Measurements from ENCODE around the gene ZNF605.
"Not testable (repeated sequence)": the region's sequence is repeated elsewhere in the genome, so short reads cannot be mapped to it uniquely, and the experiment has no call there.

Gene ZNF605
- long read RNA-seq, donor 1, transcript ZNF605-201 (4 exons, 838 nt) = major isoform, 6 of 46 reads
- long read RNA-seq, donor 1, partial matches to known transcripts = 33 of 46 reads
- long read RNA-seq, donor 1, other reads (novel, unspliced or antisense) = 7 of 46 reads
- long read RNA-seq, donor 2, full-length matches to known transcripts = 6 of 6 reads
- long read RNA-seq, donor 2, partial matches to known transcripts = 0 of 6 reads
- long read RNA-seq, donor 2, other reads (novel, unspliced or antisense) = 0 of 6 reads
- long read RNA-seq, donor 3, partial matches to known transcripts = 15 of 16 reads
- long read RNA-seq, donor 3, other reads (novel, unspliced or antisense) = 0 of 16 reads
- long read RNA-seq, donor 4, partial matches to known transcripts = 47 of 57 reads
- long read RNA-seq, donor 4, other reads (novel, unspliced or antisense) = 6 of 57 reads
- long read RNA-seq, donor 5, partial matches to known transcripts = 36 of 40 reads
- long read RNA-seq, donor 5, other reads (novel, unspliced or antisense) = 0 of 40 reads
- long read RNA-seq, donor 6, full-length matches to known transcripts = 2 of 18 reads
- long read RNA-seq, donor 6, partial matches to known transcripts = 10 of 18 reads
- long read RNA-seq, donor 6, other reads (novel, unspliced or antisense) = 6 of 18 reads
- long read RNA-seq, donor 7, partial matches to known transcripts = 0 of 4 reads
- long read RNA-seq, donor 7, other reads (novel, unspliced or antisense) = 0 of 4 reads
- long read RNA-seq, donor 8, partial matches to known transcripts = 6 of 7 reads
- long read RNA-seq, donor 8, other reads (novel, unspliced or antisense) = 0 of 7 reads

DNA sequence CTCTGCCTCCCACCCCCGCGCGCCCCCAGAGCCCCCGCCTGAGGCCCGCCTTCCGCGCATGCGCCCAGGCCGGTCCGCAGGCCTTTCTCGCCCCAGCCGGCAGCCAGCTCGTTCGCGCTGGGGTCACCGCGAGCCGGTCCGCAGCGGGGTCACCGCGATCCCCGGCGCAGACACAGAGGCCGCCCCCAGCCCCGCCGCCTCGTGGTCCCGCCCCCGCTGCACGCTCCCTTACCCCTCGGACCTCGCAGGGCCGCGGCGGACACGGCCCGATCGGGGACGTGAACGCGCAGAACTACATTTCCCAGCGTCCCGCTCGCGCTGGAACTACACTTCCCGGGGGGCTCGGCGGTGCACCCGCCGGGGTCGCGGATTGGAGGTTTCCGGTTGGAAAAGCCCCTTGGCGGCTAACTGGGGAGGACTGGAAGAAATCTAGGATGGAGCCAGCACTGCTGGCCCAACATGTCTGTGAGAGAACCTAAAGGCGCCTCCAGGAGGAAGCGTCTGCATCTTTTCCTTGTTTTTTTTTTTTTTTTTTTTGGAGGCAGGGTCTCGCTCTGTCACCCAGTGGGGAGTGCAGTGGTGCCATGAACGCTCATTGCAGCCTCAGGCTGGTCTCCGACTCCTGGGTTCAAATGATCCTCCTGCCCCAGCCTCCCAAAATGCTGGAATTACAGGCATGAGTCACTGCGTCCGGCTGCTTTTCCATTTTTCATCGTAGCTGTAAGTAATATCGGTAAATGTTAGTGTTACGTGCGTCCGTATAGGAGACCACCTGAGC, at the start of gene ZNF605:
Gene ZNF605 (minus strand): TSS at position 296 of the 778 bp plus-strand sequence. CDS start 10,671 bp downstream, outside the sequence.
- DNase-seq = peak; percentile 74

DNA sequence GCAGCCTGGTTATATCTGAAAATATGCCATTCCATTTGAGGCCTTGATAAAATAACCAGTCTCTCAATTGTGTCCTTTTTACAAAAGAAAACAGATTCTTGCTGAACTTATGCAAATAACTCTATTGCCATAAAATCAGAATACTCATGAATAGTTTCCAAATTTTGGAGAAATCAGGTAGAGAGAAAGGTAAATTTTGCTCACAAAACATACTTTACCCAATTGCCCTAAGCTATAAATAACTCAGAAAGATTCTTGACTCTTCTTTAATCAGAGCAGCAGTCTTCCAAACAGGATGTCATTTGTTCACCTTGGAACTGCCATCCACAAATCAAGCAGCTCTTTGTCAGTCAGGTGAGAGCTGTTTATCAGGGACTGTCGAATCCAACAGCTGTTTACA, 42.6 kb upstream of the ZNF605 start:
- no peak for DNase-seq

DNA sequence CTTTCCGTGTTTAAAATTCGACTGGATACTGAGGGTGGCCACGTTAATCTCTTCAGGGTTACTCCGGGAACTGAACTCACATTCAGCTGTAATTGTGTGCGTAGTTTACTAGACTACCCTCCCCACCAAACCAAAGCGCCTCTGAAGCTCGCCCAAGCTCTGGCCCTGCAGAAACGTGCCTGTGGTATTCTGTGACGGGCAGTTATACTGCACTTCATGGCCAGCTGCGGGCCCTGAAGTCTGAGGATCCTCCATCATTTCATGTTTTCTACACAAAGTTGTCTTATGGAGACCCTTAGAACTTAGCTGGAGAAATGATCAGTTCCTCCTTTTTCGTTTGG, 30.7 kb upstream of the ZNF605 start:
- DNase-seq = no peak

GRCh38 chr12:132986001-132986884, 30.1 kb upstream of the ZNF605 start, which contains the start of gene ZNF26:
Gene ZNF26, plus strand, starts transcription at chr12:132986367. Its CDS starts 474 bp downstream, at chr12:132986841.
- DNase-seq = peak; percentile 89

- not testable (repeated sequence) for DNase-seq
Measured at GRCh38 chr12:132976870-132977269, 20.8 kb upstream of the ZNF605 start.

DNA sequence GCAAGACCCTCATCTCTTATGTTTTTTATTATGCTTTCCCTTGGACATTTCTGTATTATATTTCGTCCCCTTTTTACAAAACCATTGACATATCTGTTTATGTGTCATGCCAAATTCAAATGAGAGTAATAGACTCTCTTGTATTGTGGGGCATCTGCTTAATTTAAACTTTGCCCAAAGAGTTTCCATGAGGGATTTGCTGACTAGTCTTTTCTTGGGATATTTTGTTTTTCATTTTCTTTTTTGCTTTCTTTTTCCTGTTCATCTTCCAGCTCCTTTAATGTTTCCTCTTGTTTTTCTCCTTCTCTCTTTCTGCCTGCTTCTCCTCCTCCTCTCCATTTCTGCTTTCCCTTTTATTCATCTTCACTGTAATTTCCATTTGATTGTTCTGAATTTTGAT, 16.3 kb upstream of the ZNF605 start:
- no peak for DNase-seq

- no peak for DNase-seq
Measured at GRCh38 chr12:132967736-132968135, 11.6 kb upstream of the ZNF605 start.

GRCh38 chr12:132966676-132967415, 10.7 kb upstream of the ZNF605 start:
- DNase-seq = no peak

DNA sequence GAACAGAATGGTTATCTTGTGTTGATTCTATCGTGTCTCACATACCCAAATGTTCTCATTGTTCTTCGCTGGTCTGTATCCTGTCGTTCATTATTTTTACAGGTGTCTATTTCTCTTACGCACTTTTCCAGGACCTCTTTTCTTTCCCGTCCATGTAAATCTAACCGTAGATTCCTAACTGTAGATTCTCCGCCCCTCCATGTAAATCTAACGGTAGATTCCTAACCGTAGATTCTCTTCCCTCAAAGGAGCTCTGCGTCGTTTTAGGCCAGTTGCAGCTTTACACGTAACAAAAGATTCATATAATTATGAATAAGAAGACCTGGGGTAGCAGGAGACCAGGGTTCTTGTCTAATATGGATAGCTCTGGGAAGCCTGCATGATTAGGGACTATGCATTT, 9.7 kb upstream of the ZNF605 start:
- DNase-seq = no peak

- DNase-seq = not testable (repeated sequence)
Measured at GRCh38 chr12:132963947-132964346, 7.8 kb upstream of the ZNF605 start.

GRCh38 chr12:132961790-132962189, 5.7 kb upstream of the ZNF605 start:
- not testable (repeated sequence) for DNase-seq

GRCh38 chr12:132955094-132956010, 754 bp downstream of the ZNF605 start:
- DNase-seq = peak; percentile 80

DNA sequence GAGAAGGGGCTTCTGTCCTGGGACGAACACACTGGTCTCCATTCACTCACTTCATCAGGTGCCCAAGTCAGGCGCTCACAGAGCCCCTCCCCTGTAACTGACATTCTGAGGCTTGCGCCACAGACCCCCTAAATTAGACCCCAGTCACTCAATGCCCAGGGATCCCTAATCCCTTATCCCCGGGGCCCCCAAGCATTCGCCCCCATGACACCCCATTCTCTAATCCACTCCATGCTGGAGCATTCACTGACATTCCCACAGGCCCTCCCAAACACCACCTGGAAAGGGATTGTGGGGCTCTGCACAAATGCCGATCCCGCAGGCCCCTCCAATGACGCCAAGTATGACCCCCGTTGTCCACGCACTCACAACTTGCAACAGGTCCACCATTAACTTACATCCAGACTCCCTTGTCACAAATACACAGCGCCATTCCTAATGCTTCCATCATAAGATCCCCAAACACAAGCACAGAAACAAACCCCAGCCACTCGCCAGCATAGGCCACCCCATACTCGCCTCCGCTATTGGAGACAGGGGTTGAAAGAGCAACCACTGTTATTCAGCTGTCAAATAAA, 1.5 kb downstream of the ZNF605 start:
- no peak for DNase-seq

DNA sequence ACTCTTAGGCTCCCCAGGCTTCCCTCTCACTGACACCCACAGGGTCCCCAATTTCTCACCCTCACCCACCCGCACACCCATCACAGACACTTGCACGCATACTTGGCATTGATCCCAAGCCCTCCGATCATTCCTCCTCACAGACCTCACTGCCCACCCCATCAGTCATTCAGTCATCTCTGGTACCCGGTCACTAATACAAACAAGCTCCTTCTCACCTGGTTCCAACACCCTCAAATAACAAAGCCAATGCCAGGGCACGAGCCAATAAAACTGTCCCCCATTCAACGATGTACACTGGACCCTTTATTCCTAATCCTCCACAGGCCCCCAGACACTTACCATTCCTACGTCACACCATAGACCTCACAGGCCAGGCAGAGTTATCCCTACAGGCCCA, 2.3 kb downstream of the ZNF605 start:
- DNase-seq = no peak

GRCh38 chr12:132953163-132953425, 3.0 kb downstream of the ZNF605 start:
- DNase-seq = no peak

DNA sequence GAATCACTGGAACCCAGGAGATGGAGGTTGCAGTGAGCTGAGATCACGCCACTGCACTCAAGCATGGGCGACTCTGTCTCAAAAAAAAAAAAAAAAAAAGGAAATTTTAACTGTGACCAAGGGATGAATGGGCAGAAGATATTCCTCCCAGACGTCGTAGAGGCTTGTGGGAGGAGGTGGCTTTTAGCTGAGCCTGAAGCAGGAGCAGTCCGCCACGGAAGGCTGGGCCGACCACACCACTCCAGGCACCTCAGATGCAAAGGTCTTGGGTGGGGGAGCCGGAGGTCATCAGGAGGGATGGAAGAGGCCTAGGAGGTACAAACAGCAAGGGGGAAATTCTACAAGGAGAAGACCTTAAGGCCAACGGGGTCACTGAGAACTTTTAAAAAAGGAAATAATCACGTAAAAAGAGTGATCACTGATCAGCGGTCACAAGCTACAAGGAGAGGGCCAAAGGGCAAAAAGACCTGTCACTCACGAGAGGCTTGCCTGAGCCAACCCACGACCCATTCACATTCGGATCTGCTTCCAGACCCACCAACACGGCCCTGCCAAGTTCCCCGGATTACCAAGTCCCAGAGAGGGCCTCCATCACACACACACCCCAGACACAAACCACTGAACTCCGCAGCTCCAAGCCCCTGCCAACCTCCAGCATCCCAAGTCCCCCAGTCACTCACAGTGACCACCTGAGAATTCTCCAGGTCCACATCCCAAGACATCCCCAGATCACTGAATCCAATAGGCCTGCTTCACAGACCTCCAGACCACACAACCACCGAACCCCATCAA, 3.5 kb downstream of the ZNF605 start:
- DNase-seq = no peak

GRCh38 chr12:132951649-132952048, 4.5 kb downstream of the ZNF605 start:
- DNase-seq = no peak

DNA sequence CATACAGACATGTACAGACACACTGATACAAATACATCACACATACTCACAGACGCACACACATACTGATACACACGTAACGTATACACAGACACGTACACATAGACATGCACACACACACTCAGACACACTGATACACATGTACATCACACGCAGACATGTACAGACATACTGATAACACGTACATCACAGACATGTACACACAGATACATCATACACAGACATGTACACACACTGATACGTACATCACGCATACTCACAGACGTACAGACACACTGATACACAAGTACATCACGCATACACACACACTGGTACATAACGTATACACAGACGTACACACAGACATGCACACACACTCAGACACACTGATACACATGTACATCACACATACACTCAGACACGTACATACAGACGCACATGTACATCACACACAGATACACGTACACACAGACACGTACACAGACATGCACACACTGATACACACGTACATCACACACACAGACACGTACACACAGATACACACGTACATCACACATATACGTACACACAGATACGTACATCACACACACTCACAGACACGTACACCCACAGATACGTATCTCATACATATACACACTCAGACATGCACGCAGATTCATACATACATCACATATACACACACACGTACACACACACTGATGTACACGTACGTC, 5.1 kb downstream of the ZNF605 start:
- no peak for DNase-seq

All from right kidney (tissue), 9 donors.